CD8-positive, alpha-beta memory T cell (primary cell): ENCODE results near the gene PPP1R37. TPM values are rescaled to one million over a fixed set of nuclear protein-coding genes. Genes with fewer than 3 reads are reported as not detected.

Source experiments
- CTCF ChIA-PET: fragments of 350-600 bp; sonication (Branson Sonifier 250); formaldehyde crosslinking; loops from one replicate; lab custom pipeline; 2021; ENCODE audit warnings: antibody characterized with exemption; lab: Charles Lee
- POLR2A ChIA-PET: fragments of 350-600 bp; sonication (Branson Sonifier 250); formaldehyde crosslinking; loops from one replicate; lab custom pipeline; 2021; ENCODE audit warnings: antibody characterized with exemption; lab: Charles Lee
- DNase-seq, 5 donors: peaks; one replicate each; pipeline versions ENCODE4 v3.0.0 to v3.0.0-alpha.2; 2020 to 2022; ENCODE audit warnings: mixed read lengths in 1 of 5
- H3K27ac ChIP-seq: one replicate; pipeline ENCODE4 v1.7.0; 2013; ENCODE audit warnings: low read depth, mild to moderate bottlenecking, low read length, moderate library complexity
- H3K27me3 ChIP-seq: 2 replicates; pipeline ENCODE4 v1.7.0; 2013; ENCODE audit warnings: low read length, mild to moderate bottlenecking; ENCODE audit not compliant: insufficient read depth, poor library complexity, severe bottlenecking
- H3K36me3 ChIP-seq: 2 replicates; pipeline ENCODE4 v1.7.0; 2013; ENCODE audit warnings: mild to moderate bottlenecking, low read length, moderate library complexity; ENCODE audit not compliant: insufficient read depth
- H3K4me1 ChIP-seq: 2 replicates; pipeline ENCODE4 v1.7.0; 2013; ENCODE audit warnings: mild to moderate bottlenecking, low read length, moderate library complexity; ENCODE audit not compliant: insufficient read depth
- H3K4me3 ChIP-seq: 2 replicates; pipeline ENCODE4 v1.7.0; 2013; ENCODE audit warnings: mild to moderate bottlenecking, low read length
- H3K9me3 ChIP-seq: 2 replicates; pipeline ENCODE4 v1.7.0; 2013; ENCODE audit warnings: mild to moderate bottlenecking, low read length
- H3K27ac Mint-ChIP-seq, 8 donors: one replicate each; pipeline ENCODE4 v1.8.0; 2020 to 2021; ENCODE audit warnings: mixed read lengths in 8 of 8, mild to moderate bottlenecking in 6 of 8, inconsistent platforms in 3 of 8, moderate library complexity in 3 of 8
- H3K27me3 Mint-ChIP-seq, 2 donors: one replicate each; pipeline ENCODE4 v1.8.0; 2020 to 2021; ENCODE audit warnings: mixed read lengths in 2 of 2, mild to moderate bottlenecking in 1 of 2, moderate library complexity in 1 of 2
- H3K36me3 Mint-ChIP-seq, 3 donors: one replicate each; pipeline ENCODE4 v1.8.0; 2020 to 2021; ENCODE audit warnings: mixed read lengths in 3 of 3, inconsistent platforms in 1 of 3, mild to moderate bottlenecking in 1 of 3
- H3K4me1 Mint-ChIP-seq, 3 donors: one replicate each; pipeline ENCODE4 v1.8.0; 2020 to 2021; ENCODE audit warnings: mixed read lengths in 3 of 3, inconsistent platforms in 1 of 3, mild to moderate bottlenecking in 1 of 3
- H3K4me3 Mint-ChIP-seq, 7 donors: one replicate each; pipeline ENCODE4 v1.8.0; 2020 to 2021; ENCODE audit warnings: mixed read lengths in 7 of 7, mild to moderate bottlenecking in 6 of 7, moderate library complexity in 4 of 7, inconsistent platforms in 2 of 7
- H3K9me3 Mint-ChIP-seq, 5 donors: one replicate each; pipeline ENCODE4 v1.8.0; 2020 to 2022; ENCODE audit warnings: mixed read lengths in 5 of 5, mild to moderate bottlenecking in 3 of 5, moderate library complexity in 2 of 5, inconsistent platforms in 1 of 5
- polyA plus RNA-seq: library from polyadenylated mRNA; unstranded; fragments of 300-500 nt; fragmentation: Illumina TruSeq; gene quantifications from one replicate; pipeline ENCODE4 v1.2.3, GENCODE V29; 2021
- total RNA-seq, 2 experiments: library from RNA; stranded (reverse); gene quantifications; one replicate each; pipeline ENCODE4 v1.2.3, GENCODE V29; 2021

Gene PPP1R37
- total and polyA plus RNA-seq, 3 experiments from 2014 or later: 0.79 to 18.3 (median 17.8) TPM

- DNase-seq: no peak
- Histone ChIP-seq H3K27me3 (no peaks in the 10 kb centered on the region), H3K36me3 (peaks cover 7% of the 10 kb centered on the region), H3K4me3 (peak overlapping the region; percentile 77), H3K27ac (peak overlapping the region; percentile 81), H3K4me1 (peaks cover 39% of the 10 kb centered on the region), H3K9me3 (no peaks in the 10 kb centered on the region)
- ChIA-PET POLR2A (interaction anchor here (0.9 to 2.8 kb wide), 4 partner anchors 13 to 78 kb away, joined by 3 to 9 read pairs (median 4); partner anchors contain the start of gene PPP1R37), CTCF (interaction anchor here (2.4 kb wide), 1 partner anchor 12 kb away, joined by 9 read pairs; no protein-coding TSS in a partner anchor)
- Mint-ChIP-seq H3K4me1 (peaks cover 46 to 66% (median 52%) of the 10 kb centered on the region in 3 donors), H3K9me3 (no peaks in the 10 kb centered on the region), H3K27me3 (no peaks in the 10 kb centered on the region), H3K36me3 (peaks cover 6 to 23% (median 7%) of the 10 kb centered on the region in 3 donors), H3K27ac (peak overlapping the region; percentile 80 to 97 (median 92)), H3K4me3 (peak overlapping the region; percentile 91 to 97 (median 94))
Observed at GRCh38 chr19:45079911-45080370, 13.0 kb upstream of the PPP1R37 start.

- H3K4me1 Mint-ChIP-seq: peaks cover 48 to 62% (median 59%) of the 10 kb centered on the region in 3 donors
- no peaks in the 10 kb centered on the region for H3K9me3 Mint-ChIP-seq
- peak overlapping the region in 4 of 8 donors; percentile 19 to 91 (median 76) for H3K27ac Mint-ChIP-seq
- peak overlapping the region; percentile 8 to 88 (median 57) for H3K4me3 Mint-ChIP-seq
- no peak overlapping the region for H3K4me3 ChIP-seq
- H3K27me3 ChIP-seq: no peaks in the 10 kb centered on the region
- no peak for DNase-seq
- H3K27ac ChIP-seq: no peak overlapping the region
- peaks cover 31% of the 10 kb centered on the region for H3K4me1 ChIP-seq
- no peaks in the 10 kb centered on the region for H3K9me3 ChIP-seq
- H3K36me3 Mint-ChIP-seq: peaks cover 6 to 30% (median 8%) of the 10 kb centered on the region in 3 donors
- no peaks in the 10 kb centered on the region for H3K27me3 Mint-ChIP-seq
- ChIA-PET POLR2A (no interaction called here), CTCF (no interaction called here)
- peaks cover 7% of the 10 kb centered on the region for H3K36me3 ChIP-seq
Observed at GRCh38 chr19:45082170-45082569, 10.8 kb upstream of the PPP1R37 start.

- H3K4me1 Mint-ChIP-seq: peaks cover 43 to 52% (median 49%) of the 10 kb centered on the region in 3 donors
- H3K27ac Mint-ChIP-seq: peak overlapping the region; percentile 7 to 96 (median 86)
- peaks cover 38% of the 10 kb centered on the region for H3K4me1 ChIP-seq
- H3K9me3 ChIP-seq: no peaks in the 10 kb centered on the region
- H3K36me3 Mint-ChIP-seq: peaks cover 11 to 35% (median 11%) of the 10 kb centered on the region in 3 donors
- H3K4me3 Mint-ChIP-seq: peak overlapping the region in 1 of 7 donors; percentile 25
- H3K4me3 ChIP-seq: no peak overlapping the region
- H3K9me3 Mint-ChIP-seq: peaks cover 0 to 3% (median 0%) of the 10 kb centered on the region in 5 donors
- H3K27me3 Mint-ChIP-seq: no peaks in the 10 kb centered on the region
- ChIA-PET CTCF (interaction anchor here (1.6 to 2.0 kb wide), 2 partner anchors 17 to 92 kb away, joined by 4 to 7 read pairs; partner anchors contain the start of genes BLOC1S3 and TRAPPC6A), POLR2A (interaction anchor here (1.9 kb wide), 1 partner anchor 17 kb away, joined by 4 read pairs; no protein-coding TSS in a partner anchor)
- no peak overlapping the region for H3K27ac ChIP-seq
- DNase-seq: no peak
- no peaks in the 10 kb centered on the region for H3K27me3 ChIP-seq
- peaks cover 12% of the 10 kb centered on the region for H3K36me3 ChIP-seq
Observed at GRCh38 chr19:45086480-45086879, 6.5 kb upstream of the PPP1R37 start.

- Mint-ChIP-seq H3K4me1 (peaks cover 41 to 50% (median 47%) of the 10 kb centered on the region in 3 donors), H3K9me3 (peaks cover 0 to 3% (median 0%) of the 10 kb centered on the region in 5 donors), H3K4me3 (peak overlapping the region; percentile 40 to 77 (median 64)), H3K27me3 (no peaks in the 10 kb centered on the region), H3K27ac (peak overlapping the region; percentile 69 to 98 (median 92)), H3K36me3 (peaks cover 5 to 31% (median 6%) of the 10 kb centered on the region in 3 donors)
- peak; percentile 39 to 90 (median 77) for DNase-seq
- Histone ChIP-seq H3K27me3 (no peaks in the 10 kb centered on the region), H3K36me3 (peaks cover 5% of the 10 kb centered on the region), H3K9me3 (no peaks in the 10 kb centered on the region), H3K4me1 (peaks cover 38% of the 10 kb centered on the region), H3K27ac (no peak overlapping the region), H3K4me3 (no peak overlapping the region)
- POLR2A ChIA-PET: interaction anchor here (1.9 kb wide), 1 partner anchor 16 kb away, joined by 4 read pairs; no protein-coding TSS in a partner anchor
- CTCF ChIA-PET: interaction anchor here (1.2 to 2.0 kb wide), 3 partner anchors 16 to 99 kb away, joined by 3 to 7 read pairs (median 4); partner anchors contain the start of genes BLOC1S3 and TRAPPC6A
Observed at GRCh38 chr19:45087531-45087930, 5.4 kb upstream of the PPP1R37 start.

- POLR2A ChIA-PET: no interaction called here
- Histone ChIP-seq H3K27ac (no peak overlapping the region), H3K9me3 (no peaks in the 10 kb centered on the region), H3K27me3 (no peaks in the 10 kb centered on the region), H3K36me3 (peaks cover 5% of the 10 kb centered on the region), H3K4me3 (no peak overlapping the region), H3K4me1 (peaks cover 53% of the 10 kb centered on the region)
- Mint-ChIP-seq H3K9me3 (peaks cover 0 to 3% (median 0%) of the 10 kb centered on the region in 5 donors), H3K27ac (peak overlapping the region in 5 of 8 donors; percentile 26 to 81 (median 70)), H3K4me1 (peaks cover 62 to 70% (median 70%) of the 10 kb centered on the region in 3 donors), H3K36me3 (peaks cover 5 to 38% (median 5%) of the 10 kb centered on the region in 3 donors), H3K27me3 (no peaks in the 10 kb centered on the region), H3K4me3 (peak overlapping the region in 2 of 7 donors; percentile 12 to 18)
- CTCF ChIA-PET: interaction anchor here (1.2 kb wide), 1 partner anchor 31 kb away, joined by 3 read pairs; no protein-coding TSS in a partner anchor
- no peak for DNase-seq
Observed at GRCh38 chr19:45090034-45090433, 2.9 kb upstream of the PPP1R37 start.

- no peak overlapping the region for H3K4me3 ChIP-seq
- Mint-ChIP-seq H3K27ac (peak overlapping the region in 2 of 8 donors; percentile 36 to 47), H3K4me1 (peaks cover 60 to 71% (median 70%) of the 10 kb centered on the region in 3 donors), H3K36me3 (peaks cover 3 to 34% (median 5%) of the 10 kb centered on the region in 3 donors), H3K27me3 (no peaks in the 10 kb centered on the region), H3K9me3 (peaks cover 0 to 3% (median 0%) of the 10 kb centered on the region in 5 donors), H3K4me3 (peak overlapping the region in 2 of 7 donors; percentile 17 to 61)
- ChIA-PET POLR2A (no interaction called here), CTCF (no interaction called here)
- peaks cover 58% of the 10 kb centered on the region for H3K4me1 ChIP-seq
- peaks cover 5% of the 10 kb centered on the region for H3K36me3 ChIP-seq
- no peak for DNase-seq
- no peak overlapping the region for H3K27ac ChIP-seq
- H3K27me3 ChIP-seq: no peaks in the 10 kb centered on the region
- no peaks in the 10 kb centered on the region for H3K9me3 ChIP-seq
Observed at GRCh38 chr19:45090606-45091005, 2.4 kb upstream of the PPP1R37 start.

- peak overlapping the region; percentile 93 for H3K27ac ChIP-seq
- peaks cover 65 to 75% (median 75%) of the 10 kb centered on the region in 3 donors for H3K4me1 Mint-ChIP-seq
- peaks cover 0 to 3% (median 0%) of the 10 kb centered on the region in 5 donors for H3K9me3 Mint-ChIP-seq
- no peaks in the 10 kb centered on the region for H3K27me3 Mint-ChIP-seq
- peaks cover 65% of the 10 kb centered on the region for H3K4me1 ChIP-seq
- H3K4me3 ChIP-seq: peak overlapping the region; percentile 91
- H3K27me3 ChIP-seq: no peaks in the 10 kb centered on the region
- POLR2A ChIA-PET: interaction anchor here (0.5 to 2.5 kb wide), 8 partner anchors 8 to 795 kb away, joined by 3 to 24 read pairs (median 4); partner anchors contain the start of genes BLOC1S3, CLASRP, GEMIN7 and IRF2BP1
- H3K27ac Mint-ChIP-seq: peak overlapping the region; percentile 90 to 100 (median 98)
- H3K4me3 Mint-ChIP-seq: peak overlapping the region; percentile 91 to 97 (median 93)
- no peaks in the 10 kb centered on the region for H3K9me3 ChIP-seq
- peaks cover 3 to 31% (median 5%) of the 10 kb centered on the region in 3 donors for H3K36me3 Mint-ChIP-seq
- CTCF ChIA-PET: interaction anchor here (1.0 to 3.2 kb wide), 6 partner anchors 12 to 52 kb away, joined by 3 to 22 read pairs (median 8); partner anchors contain the start of genes CLASRP, GEMIN7 and ZNF296
- H3K36me3 ChIP-seq: peaks cover 5% of the 10 kb centered on the region
- DNase-seq: peak; percentile 93 to 96 (median 94)
Observed at GRCh38 chr19:45091031-45091923, 1.7 kb upstream of the PPP1R37 start.
